Activated T-cell treated with anti-CD3 and anti-CD28 coated beads, Interleukin-2, amount 50 U/mL, for 24 hours (primary cell): ENCODE measurements around the gene SETSIP.
"Not testable (repeated sequence)": the region's sequence is repeated elsewhere in the genome, so short reads cannot be mapped to it uniquely, and the experiment has no call there.

Experiments
- DNase-seq: peaks from one replicate; pipeline ENCODE4 v3.0.0-alpha.2; 2020
- H3K27ac Mint-ChIP-seq: 2 replicates; pipeline ENCODE4 v1.8.0; 2020; ENCODE audit warnings: mild to moderate bottlenecking, mixed read lengths
- H3K27me3 Mint-ChIP-seq: 2 replicates; pipeline ENCODE4 v1.8.0; 2020; ENCODE audit warnings: mixed read lengths
- H3K36me3 Mint-ChIP-seq: 2 replicates; pipeline ENCODE4 v1.8.0; 2020; ENCODE audit warnings: low read depth, mixed read lengths
- H3K4me1 Mint-ChIP-seq: 2 replicates; pipeline ENCODE4 v1.8.0; 2020; ENCODE audit warnings: low read depth, mixed read lengths
- H3K4me3 Mint-ChIP-seq: 2 replicates; pipeline ENCODE4 v1.8.0; 2020; ENCODE audit warnings: mild to moderate bottlenecking, moderate library complexity, mixed read lengths
- H3K9me3 Mint-ChIP-seq: 2 replicates; pipeline ENCODE4 v1.8.0; 2020; ENCODE audit warnings: mixed read lengths

SETSIP gene

DNA sequence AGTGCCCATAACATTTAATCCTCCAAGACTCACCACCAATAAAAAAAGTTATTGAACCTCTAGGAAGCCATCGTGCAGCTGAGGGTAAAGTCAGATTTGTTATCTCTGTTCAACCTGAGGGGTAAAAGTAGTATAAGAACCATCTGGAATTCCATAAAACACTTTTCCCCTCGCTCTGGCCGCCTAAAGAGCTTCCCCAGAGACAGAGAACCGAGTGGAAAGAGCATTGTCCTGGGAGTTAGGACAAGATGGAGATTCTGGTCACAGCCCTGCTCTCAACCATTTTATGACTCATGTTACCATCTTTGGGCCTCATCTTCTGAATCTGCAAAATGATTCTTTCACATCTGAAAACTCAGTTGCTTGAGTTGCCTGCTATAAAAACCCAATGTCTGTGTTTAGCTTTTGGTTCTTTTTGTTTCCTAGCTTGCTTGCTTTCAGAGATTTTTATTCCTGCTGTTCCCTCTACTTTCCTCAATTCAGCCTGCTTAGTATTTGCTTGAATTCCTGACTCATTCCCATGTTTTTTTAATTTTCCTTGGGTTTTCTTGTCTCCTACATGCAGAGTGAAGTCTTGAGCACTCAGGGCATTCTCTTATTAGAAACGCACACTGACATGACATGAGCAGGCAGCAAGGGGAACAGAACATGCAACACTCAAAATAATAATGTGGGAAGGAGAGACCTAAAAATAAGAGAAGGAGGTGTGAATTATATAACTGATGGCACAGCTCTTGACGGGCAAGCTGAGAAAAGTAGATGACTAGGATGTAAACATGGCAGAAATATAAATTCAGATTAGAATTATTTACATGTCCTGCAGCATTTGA, 43.7 kb downstream of the SETSIP start:
- no peak overlapping the region for H3K27ac Mint-ChIP-seq
- H3K27me3 Mint-ChIP-seq, result peaks cover 36% of the 10 kb centered on the region
- DNase-seq, result no peak
- no peak overlapping the region for H3K4me3 Mint-ChIP-seq
- no peaks in the 10 kb centered on the region for H3K36me3 Mint-ChIP-seq
- peaks cover 22% of the 10 kb centered on the region for H3K4me1 Mint-ChIP-seq
- H3K9me3 Mint-ChIP-seq, result no peaks in the 10 kb centered on the region

- Mint-ChIP-seq H3K36me3 (no peaks in the 10 kb centered on the region), H3K27me3 (peaks cover 37% of the 10 kb centered on the region), H3K4me1 (peaks cover 22% of the 10 kb centered on the region), H3K27ac (peak overlapping the region; percentile 27), H3K9me3 (no peaks in the 10 kb centered on the region), H3K4me3 (peak overlapping the region; percentile 72)
- no peak for DNase-seq
Observed at GRCh38 chr1:92030656-92031107, 44.5 kb downstream of the SETSIP start.

DNA sequence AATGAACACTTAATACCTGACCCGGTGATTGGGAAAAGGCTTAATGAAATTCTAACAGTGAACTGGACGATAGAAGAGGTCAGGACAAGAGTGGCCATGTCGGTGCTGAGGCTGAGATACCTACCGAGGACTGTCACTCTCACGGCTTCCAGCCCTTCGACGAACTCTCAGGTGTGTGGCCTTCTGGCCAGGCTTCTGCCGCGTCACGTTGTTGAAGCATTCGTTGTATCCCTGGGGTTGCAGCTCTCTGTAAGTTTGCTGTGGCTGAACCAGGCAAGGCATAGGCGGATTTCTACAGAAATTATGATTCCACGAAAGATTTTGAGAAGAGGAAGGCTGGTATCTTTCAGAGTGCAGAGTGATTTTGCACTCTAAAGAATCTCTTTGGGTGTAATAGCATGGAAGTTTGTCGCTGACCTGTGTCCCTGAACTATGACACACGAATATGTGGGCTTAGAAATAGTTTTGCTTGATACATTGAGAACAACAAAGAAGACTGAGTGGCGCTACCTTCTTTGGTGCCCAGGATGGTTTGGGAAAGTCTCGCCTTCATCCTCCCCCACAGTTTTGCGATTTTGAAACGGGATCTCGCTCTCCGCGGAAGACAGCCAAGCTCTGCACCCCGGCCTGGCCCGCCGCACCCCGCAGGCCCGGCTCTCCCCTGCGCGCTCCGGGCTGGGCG, 45.8 kb downstream of the SETSIP start:
- Mint-ChIP-seq H3K4me1 (peaks cover 22% of the 10 kb centered on the region), H3K27me3 (peaks cover 42% of the 10 kb centered on the region), H3K36me3 (no peaks in the 10 kb centered on the region), H3K4me3 (peak overlapping the region; percentile 61), H3K9me3 (no peaks in the 10 kb centered on the region), H3K27ac (peak overlapping the region; percentile 47)
- DNase-seq, result no peak

- H3K4me3 Mint-ChIP-seq, result no peak overlapping the region
- H3K36me3 Mint-ChIP-seq, result no peaks in the 10 kb centered on the region
- no peaks in the 10 kb centered on the region for H3K9me3 Mint-ChIP-seq
- no peak for DNase-seq
- H3K27me3 Mint-ChIP-seq, result peaks cover 47% of the 10 kb centered on the region
- H3K27ac Mint-ChIP-seq, result no peak overlapping the region
- peaks cover 21% of the 10 kb centered on the region for H3K4me1 Mint-ChIP-seq
Observed at GRCh38 chr1:92026806-92027205, 48.4 kb downstream of the SETSIP start.

- peaks cover 45% of the 10 kb centered on the region for H3K27me3 Mint-ChIP-seq
- H3K27ac Mint-ChIP-seq, H3K36me3 Mint-ChIP-seq, H3K4me3 Mint-ChIP-seq, H3K9me3 Mint-ChIP-seq, DNase-seq: not testable (repeated sequence)
- H3K4me1 Mint-ChIP-seq, result peaks cover 13% of the 10 kb centered on the region
Observed at GRCh38 chr1:92026042-92026441, 49.2 kb downstream of the SETSIP start.
